IPS-NIHi11 (cell line): ENCODE measurements around the gene SH3BP5.
A peak's percentile ranks its signal among the peaks of the same experiment; 100 is the strongest.

Experiments
- DNase-seq: peaks from one replicate; pipeline ENCODE4 v3.0.0; 2012; ENCODE audit warnings: mixed read lengths, low spot score

The SH3BP5 gene

DNA sequence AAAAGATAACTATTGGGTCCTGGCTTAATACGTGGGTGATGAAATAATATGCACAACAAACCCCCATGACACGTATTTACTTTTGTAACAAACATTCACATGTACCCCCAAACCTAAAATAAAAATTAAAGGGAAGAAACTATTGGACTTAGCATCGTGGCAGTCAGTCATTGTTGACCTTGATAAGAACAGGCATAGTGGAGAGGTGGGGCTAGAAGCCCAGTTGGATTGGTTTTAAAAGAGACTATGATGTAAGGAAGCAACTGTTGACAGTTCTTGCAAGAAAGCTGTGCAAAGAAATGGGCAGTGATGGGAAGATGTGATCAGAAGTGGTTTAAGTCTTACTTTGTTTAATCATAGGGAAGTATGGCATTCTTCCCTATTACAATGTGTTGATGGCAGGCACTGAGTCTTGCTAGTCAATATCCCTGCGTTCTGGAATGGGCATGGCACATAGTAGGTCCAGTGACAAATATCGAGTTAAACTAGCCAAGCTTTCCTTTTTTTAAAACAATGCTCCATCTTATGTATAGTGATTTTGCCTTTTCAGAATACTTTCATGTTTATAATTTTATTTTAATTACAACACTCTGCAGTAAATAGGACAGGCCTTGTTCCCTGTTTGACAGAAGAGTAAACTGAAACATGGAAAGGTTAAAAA, 88.4 kb downstream of the SH3BP5 start:
- no peak for DNase-seq

DNA sequence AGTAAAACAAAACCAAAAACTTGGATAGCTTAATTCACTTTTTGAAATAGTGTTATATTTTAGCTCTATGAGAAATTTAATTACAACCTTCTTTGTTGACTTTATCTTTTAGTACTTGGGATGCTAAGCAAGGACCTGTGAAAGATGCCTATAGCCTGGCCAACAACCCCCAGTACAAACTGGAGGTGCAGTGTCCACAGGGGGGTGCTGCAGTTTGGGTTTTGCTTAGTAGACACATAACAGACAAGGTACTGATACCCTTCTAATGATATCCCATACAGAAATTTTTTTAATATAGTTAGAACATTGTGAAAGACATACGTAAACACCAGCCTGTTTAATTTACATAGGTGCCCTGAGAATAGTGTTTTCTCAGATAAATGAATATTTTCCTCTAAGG, 91.0 kb downstream of the SH3BP5 start:
- peak; percentile 51 for DNase-seq

GRCh38 chr3:15229262-15229661, 103.1 kb downstream of the SH3BP5 start:
- DNase-seq, result no peak

GRCh38 chr3:15228147-15228546, 104.2 kb downstream of the SH3BP5 start:
- no peak for DNase-seq

- DNase-seq, result no peak
Measured at GRCh38 chr3:15223685-15224572, 108.5 kb downstream of the SH3BP5 start.

DNA sequence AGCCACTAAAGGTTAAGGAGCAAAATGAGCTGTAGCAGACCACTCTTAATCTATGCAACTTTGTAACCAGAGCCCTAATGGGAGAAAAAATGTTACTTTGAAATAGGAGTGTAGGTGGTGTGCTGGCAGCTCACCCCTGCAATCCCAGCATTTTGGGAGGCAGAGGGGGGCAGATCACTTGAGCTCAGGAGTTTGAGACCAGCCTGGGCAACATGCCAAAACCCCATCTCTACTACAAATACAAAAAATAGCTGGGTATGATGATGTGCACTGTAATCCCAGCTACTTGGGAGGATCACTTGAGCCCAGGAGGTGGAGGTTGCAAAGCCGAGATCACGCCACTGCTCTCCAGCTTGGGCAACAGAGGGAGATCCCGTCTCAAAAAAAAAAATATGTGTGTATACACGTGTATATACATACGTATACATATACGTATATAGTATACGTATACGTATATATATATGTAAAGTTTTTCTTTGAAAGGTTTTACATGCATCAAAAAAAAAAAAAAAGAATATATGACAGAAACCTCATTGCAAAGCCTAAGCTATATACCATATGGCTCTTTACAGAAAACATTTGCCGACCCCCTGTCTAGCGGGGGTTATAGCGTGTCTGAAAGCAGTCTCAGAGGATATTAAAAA, 110.7 kb downstream of the SH3BP5 start:
- DNase-seq, result no peak

GRCh38 chr3:15220661-15221060, 111.7 kb downstream of the SH3BP5 start:
- no peak for DNase-seq

GRCh38 chr3:15220056-15220455, 112.3 kb downstream of the SH3BP5 start:
- no peak for DNase-seq

- DNase-seq, result no peak
Measured at GRCh38 chr3:15218689-15219088, 113.7 kb downstream of the SH3BP5 start.

GRCh38 chr3:15217841-15218267, 114.5 kb downstream of the SH3BP5 start:
- no peak for DNase-seq

GRCh38 chr3:15217011-15217671, 115.2 kb downstream of the SH3BP5 start:
- DNase-seq, result no peak

GRCh38 chr3:15216501-15216900, 115.9 kb downstream of the SH3BP5 start:
- DNase-seq, result no peak

- no peak for DNase-seq
Measured at GRCh38 chr3:15215996-15216395, 116.4 kb downstream of the SH3BP5 start.

DNA sequence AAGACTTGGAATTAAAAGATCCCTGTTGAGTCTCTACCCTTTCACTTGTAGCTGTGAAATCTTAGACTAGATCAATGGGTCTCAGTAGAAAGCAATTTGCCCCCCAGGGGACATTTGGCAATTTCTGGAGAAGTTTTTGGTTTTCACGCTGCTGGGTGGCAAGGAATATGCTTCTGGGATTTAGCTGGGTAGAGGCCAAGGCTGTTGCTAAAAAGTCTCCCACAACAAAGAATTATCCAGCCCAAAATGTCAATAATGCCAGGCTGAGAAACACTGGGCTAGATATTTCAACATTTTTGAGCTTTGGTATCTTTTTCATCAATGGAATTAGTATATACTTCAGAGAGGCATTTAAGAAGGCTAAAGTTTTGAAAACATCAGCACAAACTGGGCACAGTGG, 117.6 kb downstream of the SH3BP5 start:
- DNase-seq, result no peak

DNA sequence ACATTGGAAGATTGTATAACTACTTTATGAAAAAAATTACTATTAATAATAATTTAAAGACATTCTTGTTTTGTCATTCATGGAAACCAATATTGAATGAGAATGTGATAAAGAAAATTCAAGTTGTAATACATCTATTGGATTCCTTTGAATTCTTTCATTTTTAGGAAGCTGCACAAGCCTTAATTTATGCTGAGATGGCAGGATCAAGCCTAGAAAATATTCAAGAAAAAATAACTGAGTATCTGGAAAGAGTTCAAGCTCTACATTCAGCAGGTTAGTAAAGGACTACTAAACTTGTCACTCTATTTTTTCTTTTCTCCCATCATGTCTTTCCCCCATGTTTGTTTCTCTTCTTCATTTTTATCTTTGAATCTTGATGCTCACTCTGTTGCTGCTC, 120.4 kb downstream of the SH3BP5 start:
- DNase-seq, result no peak

DNA sequence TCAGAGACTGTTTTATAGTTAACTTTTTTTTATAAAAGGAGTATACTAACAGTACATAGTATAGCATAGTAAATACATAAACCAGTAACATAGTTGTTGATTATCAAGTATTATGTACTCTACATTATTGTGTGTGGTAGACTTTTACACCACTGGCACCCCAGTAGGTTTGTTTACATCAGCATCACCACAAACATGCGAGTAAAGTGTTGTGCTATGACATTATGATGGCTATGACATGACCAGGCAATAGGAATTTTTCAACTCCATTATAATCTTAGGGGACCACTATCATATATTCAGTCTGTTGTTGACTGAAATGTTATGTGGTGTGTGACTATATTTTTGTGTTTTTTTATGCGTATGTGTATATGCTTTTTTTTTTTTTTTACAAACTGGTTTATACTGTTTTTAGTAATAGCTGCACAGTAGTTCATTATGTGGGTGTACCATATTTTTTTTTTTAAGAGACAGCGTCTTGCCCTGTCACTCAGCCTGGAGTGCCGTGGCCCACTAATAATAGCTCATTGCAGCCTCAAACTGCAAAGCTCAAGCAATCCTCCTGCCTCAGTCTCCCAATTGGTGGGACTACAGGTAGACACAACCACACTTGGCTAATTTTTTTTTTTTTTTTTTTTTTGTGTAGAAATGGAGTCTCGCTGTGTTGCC, 124.4 kb downstream of the SH3BP5 start:
- no peak for DNase-seq

GRCh38 chr3:15206662-15207576, 125.5 kb downstream of the SH3BP5 start:
- peak; percentile 66 for DNase-seq

GRCh38 chr3:15205934-15206661, 126.3 kb downstream of the SH3BP5 start, which contains the start of gene CAPN7:
Gene CAPN7, plus strand, starts transcription at chr3:15206246. Its CDS starts 250 bp downstream, at chr3:15206496.
- peak; percentile 94 for DNase-seq

DNA sequence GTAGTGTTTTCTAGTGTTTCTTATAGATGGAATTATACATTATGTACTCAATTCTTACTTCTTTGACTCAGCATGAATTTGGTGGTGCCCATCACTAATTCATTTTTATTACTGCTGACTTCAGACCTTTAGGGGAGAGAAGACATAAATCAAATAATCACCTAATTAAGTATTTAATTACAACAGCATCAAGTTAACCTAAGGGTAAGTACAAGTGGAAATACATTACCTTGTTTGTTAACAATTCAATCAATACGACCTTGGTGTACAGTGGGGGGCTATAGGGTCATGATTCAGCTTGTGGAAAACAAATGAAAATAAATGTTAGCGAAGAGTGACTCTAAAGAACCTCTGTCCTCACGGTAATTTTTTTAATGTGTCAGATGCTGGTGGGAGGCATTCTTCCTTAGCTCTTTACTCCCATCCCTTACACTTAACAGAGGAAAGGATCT, 126.9 kb downstream of the SH3BP5 start:
- DNase-seq, result no peak
